WTC11 (cell line): ENCODE results near the gene ITPR1. TPM values are rescaled to one million over a fixed set of nuclear protein-coding genes. Genes with fewer than 3 reads are reported as not detected.

Experiments used
- ATAC-seq: fragments of 200-7000 bp; cut with Tn5 transposase; 2 replicates; pipeline ENCODE4 v1.10.0; 2021; ENCODE audit warnings: mild to moderate bottlenecking, moderate library complexity
- CTCF ChIA-PET: fragments of 300-600 bp; sonication (Branson Sonifier 250); formaldehyde crosslinking; loops from one replicate; lab custom pipeline; 2021; ENCODE audit warnings: antibody characterized with exemption; lab: Charles Lee
- POLR2A ChIA-PET: fragments of 350-600 bp; sonication (Branson Sonifier 250); formaldehyde crosslinking; loops from one replicate; lab custom pipeline; 2021; ENCODE audit warnings: antibody characterized with exemption; lab: Charles Lee
- DNase-seq: peaks from one replicate; pipeline ENCODE4 v3.0.0; 2021; ENCODE audit warnings: low spot score
- H3K27ac Mint-ChIP-seq: 2 replicates; pipeline ENCODE4 v1.8.0; 2021; ENCODE audit warnings: mixed read lengths
- H3K27me3 Mint-ChIP-seq: 2 replicates; pipeline ENCODE4 v1.8.0; 2021; ENCODE audit warnings: low read depth, mild to moderate bottlenecking, moderate library complexity, mixed read lengths
- H3K36me3 Mint-ChIP-seq: 2 replicates; pipeline ENCODE4 v1.8.0; 2021; ENCODE audit warnings: mixed read lengths
- H3K4me1 Mint-ChIP-seq: 2 replicates; pipeline ENCODE4 v1.8.0; 2022; ENCODE audit warnings: mixed read lengths
- H3K4me3 Mint-ChIP-seq: 2 replicates; pipeline ENCODE4 v1.8.0; 2021; ENCODE audit warnings: mild to moderate bottlenecking, moderate library complexity, mixed read lengths
- H3K9me3 Mint-ChIP-seq: 2 replicates; pipeline ENCODE4 v1.8.0; 2021; ENCODE audit warnings: mixed read lengths
- EMX1 ChIP-seq: fragments of 250-450 bp; sonication (Bioruptor Pico); IDR thresholded peaks from 2 replicates; pipeline ENCODE4 v1.8.0; 2021; ENCODE audit warnings: mild to moderate bottlenecking
- GABPB1 ChIP-seq: sonication (generic); formaldehyde crosslinking; IDR thresholded peaks from 2 replicates; pipeline ENCODE4 v1.8.1; 2023; ENCODE audit warnings: mild to moderate bottlenecking, missing genetic modification reagents
- KAT7 ChIP-seq: sonication (generic); formaldehyde crosslinking; IDR thresholded peaks from 2 replicates; pipeline ENCODE4 v1.8.1; 2023; ENCODE audit warnings: missing genetic modification reagents, mild to moderate bottlenecking, borderline replicate concordance
- NFE2L1 ChIP-seq: sonication (generic); formaldehyde crosslinking; IDR thresholded peaks from 2 replicates; pipeline ENCODE4 v1.8.1; 2023; ENCODE audit warnings: missing genetic modification reagents
- NFYB ChIP-seq: sonication (generic); formaldehyde crosslinking; conservative IDR thresholded peaks from 2 replicates; pipeline ENCODE4 v1.8.0; 2022; ENCODE audit warnings: low read depth, missing genetic modification reagents
- NR2C2 ChIP-seq: sonication (generic); formaldehyde crosslinking; IDR thresholded peaks from 2 replicates; pipeline ENCODE4 v1.8.0; 2022; ENCODE audit warnings: mild to moderate bottlenecking, missing genetic modification reagents
- RELA ChIP-seq: sonication (generic); formaldehyde crosslinking; IDR thresholded peaks from 2 replicates; pipeline ENCODE4 v1.8.1; 2022; ENCODE audit warnings: missing genetic modification reagents, mild to moderate bottlenecking, borderline replicate concordance
- RORB ChIP-seq: fragments of 250-450 bp; sonication (Bioruptor Pico); IDR thresholded peaks from 2 replicates; pipeline ENCODE4 v1.9.0; 2021; ENCODE audit warnings: mild to moderate bottlenecking
- ZNF671 ChIP-seq: fragments of 250-450 bp; sonication (Bioruptor Pico); IDR thresholded peaks from 2 replicates; pipeline ENCODE4 v1.8.0; 2021; ENCODE audit warnings: mild to moderate bottlenecking
- total RNA-seq: library from RNA; stranded (reverse); gene quantifications from 3 replicates; pipeline ENCODE4 v1.2.3, GENCODE V29; 2021
- TF ChIP-seq, protein P1 (sequence below): sonication (generic); formaldehyde crosslinking; IDR thresholded peaks from 2 replicates; pipeline ENCODE4 v1.8.0; 2022; ENCODE audit warnings: mild to moderate bottlenecking, missing genetic modification reagents
- TF ChIP-seq, protein P2 (sequence below): sonication (generic); formaldehyde crosslinking; IDR thresholded peaks from 2 replicates; pipeline ENCODE4 v1.8.1; 2023; ENCODE audit warnings: mild to moderate bottlenecking, missing genetic modification reagents
- TF ChIP-seq, protein P3 (sequence below): fragments of 200-600 bp; IDR thresholded peaks from 2 replicates; pipeline ENCODE4 v1.8.0; 2022; ENCODE audit warnings: antibody characterized with exemption
- TF ChIP-seq, protein P4 (sequence below): sonication (generic); formaldehyde crosslinking; IDR thresholded peaks from 2 replicates; pipeline ENCODE4 v1.8.1; 2023; ENCODE audit warnings: mild to moderate bottlenecking, missing genetic modification reagents, moderate library complexity
- TF ChIP-seq, protein P5 (sequence below): sonication (generic); formaldehyde crosslinking; conservative IDR thresholded peaks from 2 replicates; pipeline ENCODE4 v1.8.1; 2022; ENCODE audit warnings: mild to moderate bottlenecking, missing genetic modification reagents
- TF ChIP-seq, protein P6 (sequence below): fragments of 250-450 bp; sonication (Bioruptor Pico); IDR thresholded peaks from 2 replicates; pipeline ENCODE4 v1.9.0; 2021; ENCODE audit warnings: mild to moderate bottlenecking, borderline replicate concordance
- TF ChIP-seq, protein P7 (sequence below): fragments of 250-450 bp; sonication (Bioruptor Pico); IDR thresholded peaks from 2 replicates; pipeline ENCODE4 v1.8.0; 2021; ENCODE audit warnings: mild to moderate bottlenecking
- TF ChIP-seq, protein P8 (sequence below): sonication (generic); formaldehyde crosslinking; conservative IDR thresholded peaks from 2 replicates; pipeline ENCODE4 v1.8.1; 2023; ENCODE audit warnings: mild to moderate bottlenecking, low read depth, missing genetic modification reagents, moderate library complexity

The ITPR1 gene
- total RNA-seq, 1 experiment from 2014 or later = 11.8 TPM

DNA sequence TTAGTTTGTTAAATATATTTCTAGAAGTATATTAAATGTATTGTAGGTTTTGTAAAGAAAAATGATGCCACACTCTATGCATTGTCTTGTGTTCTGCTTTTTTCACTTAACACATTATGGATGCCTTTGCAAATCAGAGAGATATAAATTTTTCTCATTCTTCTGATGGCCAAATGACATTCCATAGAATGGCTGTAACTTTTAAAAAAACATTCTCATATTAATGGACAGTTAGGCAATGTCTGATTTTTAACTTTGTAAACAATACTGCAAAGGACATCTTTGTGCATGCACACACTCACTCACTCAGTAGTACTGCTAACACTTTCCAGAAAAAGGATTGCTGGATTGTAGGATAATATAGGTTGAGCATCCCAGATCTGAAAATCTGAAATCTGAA is 195.9 kb downstream of the ITPR1 start (continued):
- TF ChIP-seq, protein P1, sequence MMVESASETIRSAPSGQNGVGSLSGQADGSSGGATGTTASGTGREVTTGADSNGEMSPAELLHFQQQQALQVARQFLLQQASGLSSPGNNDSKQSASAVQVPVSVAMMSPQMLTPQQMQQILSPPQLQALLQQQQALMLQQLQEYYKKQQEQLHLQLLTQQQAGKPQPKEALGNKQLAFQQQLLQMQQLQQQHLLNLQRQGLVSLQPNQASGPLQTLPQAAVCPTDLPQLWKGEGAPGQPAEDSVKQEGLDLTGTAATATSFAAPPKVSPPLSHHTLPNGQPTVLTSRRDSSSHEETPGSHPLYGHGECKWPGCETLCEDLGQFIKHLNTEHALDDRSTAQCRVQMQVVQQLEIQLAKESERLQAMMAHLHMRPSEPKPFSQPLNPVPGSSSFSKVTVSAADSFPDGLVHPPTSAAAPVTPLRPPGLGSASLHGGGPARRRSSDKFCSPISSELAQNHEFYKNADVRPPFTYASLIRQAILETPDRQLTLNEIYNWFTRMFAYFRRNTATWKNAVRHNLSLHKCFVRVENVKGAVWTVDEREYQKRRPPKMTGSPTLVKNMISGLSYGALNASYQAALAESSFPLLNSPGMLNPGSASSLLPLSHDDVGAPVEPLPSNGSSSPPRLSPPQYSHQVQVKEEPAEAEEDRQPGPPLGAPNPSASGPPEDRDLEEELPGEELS (CRISPR knock-in tag) = no peak
- no peak for TF ChIP-seq NR2C2 (CRISPR knock-in tag)
- TF ChIP-seq, protein P2, sequence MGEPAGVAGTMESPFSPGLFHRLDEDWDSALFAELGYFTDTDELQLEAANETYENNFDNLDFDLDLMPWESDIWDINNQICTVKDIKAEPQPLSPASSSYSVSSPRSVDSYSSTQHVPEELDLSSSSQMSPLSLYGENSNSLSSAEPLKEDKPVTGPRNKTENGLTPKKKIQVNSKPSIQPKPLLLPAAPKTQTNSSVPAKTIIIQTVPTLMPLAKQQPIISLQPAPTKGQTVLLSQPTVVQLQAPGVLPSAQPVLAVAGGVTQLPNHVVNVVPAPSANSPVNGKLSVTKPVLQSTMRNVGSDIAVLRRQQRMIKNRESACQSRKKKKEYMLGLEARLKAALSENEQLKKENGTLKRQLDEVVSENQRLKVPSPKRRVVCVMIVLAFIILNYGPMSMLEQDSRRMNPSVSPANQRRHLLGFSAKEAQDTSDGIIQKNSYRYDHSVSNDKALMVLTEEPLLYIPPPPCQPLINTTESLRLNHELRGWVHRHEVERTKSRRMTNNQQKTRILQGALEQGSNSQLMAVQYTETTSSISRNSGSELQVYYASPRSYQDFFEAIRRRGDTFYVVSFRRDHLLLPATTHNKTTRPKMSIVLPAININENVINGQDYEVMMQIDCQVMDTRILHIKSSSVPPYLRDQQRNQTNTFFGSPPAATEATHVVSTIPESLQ (CRISPR knock-in tag) = no peak
- TF ChIP-seq EMX1 (CRISPR knock-in tag) = no peak
- TF ChIP-seq ZNF671 (CRISPR knock-in tag) = no peak
- TF ChIP-seq, protein P3, sequence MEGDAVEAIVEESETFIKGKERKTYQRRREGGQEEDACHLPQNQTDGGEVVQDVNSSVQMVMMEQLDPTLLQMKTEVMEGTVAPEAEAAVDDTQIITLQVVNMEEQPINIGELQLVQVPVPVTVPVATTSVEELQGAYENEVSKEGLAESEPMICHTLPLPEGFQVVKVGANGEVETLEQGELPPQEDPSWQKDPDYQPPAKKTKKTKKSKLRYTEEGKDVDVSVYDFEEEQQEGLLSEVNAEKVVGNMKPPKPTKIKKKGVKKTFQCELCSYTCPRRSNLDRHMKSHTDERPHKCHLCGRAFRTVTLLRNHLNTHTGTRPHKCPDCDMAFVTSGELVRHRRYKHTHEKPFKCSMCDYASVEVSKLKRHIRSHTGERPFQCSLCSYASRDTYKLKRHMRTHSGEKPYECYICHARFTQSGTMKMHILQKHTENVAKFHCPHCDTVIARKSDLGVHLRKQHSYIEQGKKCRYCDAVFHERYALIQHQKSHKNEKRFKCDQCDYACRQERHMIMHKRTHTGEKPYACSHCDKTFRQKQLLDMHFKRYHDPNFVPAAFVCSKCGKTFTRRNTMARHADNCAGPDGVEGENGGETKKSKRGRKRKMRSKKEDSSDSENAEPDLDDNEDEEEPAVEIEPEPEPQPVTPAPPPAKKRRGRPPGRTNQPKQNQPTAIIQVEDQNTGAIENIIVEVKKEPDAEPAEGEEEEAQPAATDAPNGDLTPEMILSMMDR = no peak
- no peak for TF ChIP-seq RORB

DNA sequence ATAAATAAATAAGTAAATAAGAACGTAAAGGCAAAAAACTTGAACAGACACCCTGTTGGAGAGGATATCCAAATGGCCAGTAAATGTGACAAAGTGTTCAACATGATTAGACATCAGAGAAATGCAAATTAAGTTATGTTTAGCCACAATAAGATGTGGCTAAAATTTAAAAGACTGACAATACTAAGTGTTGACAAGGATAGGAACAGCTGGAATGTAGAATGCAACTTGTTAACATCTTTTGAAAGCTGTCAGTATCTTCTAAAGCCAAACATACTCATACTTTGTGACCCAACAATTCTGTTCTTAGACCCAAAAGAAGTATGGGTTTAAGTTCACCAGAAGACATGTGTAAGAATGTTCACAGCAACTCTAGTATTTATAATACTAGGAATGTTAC is 197.1 kb downstream of the ITPR1 start:
- peaks cover 21% of the 10 kb centered on the region for H3K36me3 Mint-ChIP-seq
- no peak overlapping the region for H3K4me3 Mint-ChIP-seq
- ATAC-seq = no peak
- ChIA-PET CTCF (no interaction called here), POLR2A (no interaction called here)
- DNase-seq = no peak
- peaks cover 11% of the 10 kb centered on the region for H3K9me3 Mint-ChIP-seq
- no peak for TF ChIP-seq GABPB1 (CRISPR knock-in tag)
- TF ChIP-seq, protein P4, sequence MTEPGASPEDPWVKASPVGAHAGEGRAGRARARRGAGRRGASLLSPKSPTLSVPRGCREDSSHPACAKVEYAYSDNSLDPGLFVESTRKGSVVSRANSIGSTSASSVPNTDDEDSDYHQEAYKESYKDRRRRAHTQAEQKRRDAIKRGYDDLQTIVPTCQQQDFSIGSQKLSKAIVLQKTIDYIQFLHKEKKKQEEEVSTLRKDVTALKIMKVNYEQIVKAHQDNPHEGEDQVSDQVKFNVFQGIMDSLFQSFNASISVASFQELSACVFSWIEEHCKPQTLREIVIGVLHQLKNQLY (CRISPR knock-in tag) = no peak
- no peaks in the 10 kb centered on the region for H3K27me3 Mint-ChIP-seq
- no peak overlapping the region for H3K27ac Mint-ChIP-seq
- peaks cover 20% of the 10 kb centered on the region for H3K4me1 Mint-ChIP-seq

DNA sequence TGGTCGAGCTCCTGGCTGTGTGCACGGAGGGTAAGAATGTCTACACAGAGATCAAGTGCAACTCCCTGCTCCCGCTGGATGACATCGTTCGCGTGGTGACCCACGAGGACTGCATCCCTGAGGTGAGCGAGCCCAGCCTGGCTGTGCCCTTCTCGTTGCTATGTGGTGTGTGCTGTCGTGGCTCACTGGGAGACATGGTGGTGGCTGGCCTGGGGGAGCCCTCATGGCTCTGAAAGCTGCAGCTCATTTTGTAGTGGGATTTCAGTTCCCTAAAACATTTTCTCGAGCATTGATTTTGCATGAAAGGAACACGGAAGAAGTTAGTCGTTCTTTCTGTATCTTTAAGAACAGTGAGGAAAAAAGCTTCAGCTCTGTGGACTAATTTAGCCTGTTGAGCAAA is 200.5 kb downstream of the ITPR1 start:
- no peak overlapping the region for H3K27ac Mint-ChIP-seq
- DNase-seq = no peak
- ChIA-PET POLR2A (no interaction called here), CTCF (interaction anchor here (1.5 to 1.7 kb wide), 2 partner anchors 10 to 18 kb away, joined by 4 to 5 read pairs; no protein-coding TSS in a partner anchor)
- H3K9me3 Mint-ChIP-seq = peaks cover 7% of the 10 kb centered on the region
- no peaks in the 10 kb centered on the region for H3K27me3 Mint-ChIP-seq
- no peak for ATAC-seq
- H3K36me3 Mint-ChIP-seq = peaks cover 14% of the 10 kb centered on the region
- H3K4me3 Mint-ChIP-seq = no peak overlapping the region
- peaks cover 34% of the 10 kb centered on the region for H3K4me1 Mint-ChIP-seq
- no peak for TF ChIP-seq RELA (CRISPR knock-in tag)
- TF ChIP-seq ZNF671 (CRISPR knock-in tag) = no peak
- TF ChIP-seq, protein P4 (CRISPR knock-in tag) = no peak
- TF ChIP-seq, protein P5, sequence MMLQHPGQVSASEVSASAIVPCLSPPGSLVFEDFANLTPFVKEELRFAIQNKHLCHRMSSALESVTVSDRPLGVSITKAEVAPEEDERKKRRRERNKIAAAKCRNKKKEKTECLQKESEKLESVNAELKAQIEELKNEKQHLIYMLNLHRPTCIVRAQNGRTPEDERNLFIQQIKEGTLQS = no peak
- TF ChIP-seq NFE2L1 (CRISPR knock-in tag) = no peak
- no peak for TF ChIP-seq KAT7 (CRISPR knock-in tag)
- TF ChIP-seq, protein P6, sequence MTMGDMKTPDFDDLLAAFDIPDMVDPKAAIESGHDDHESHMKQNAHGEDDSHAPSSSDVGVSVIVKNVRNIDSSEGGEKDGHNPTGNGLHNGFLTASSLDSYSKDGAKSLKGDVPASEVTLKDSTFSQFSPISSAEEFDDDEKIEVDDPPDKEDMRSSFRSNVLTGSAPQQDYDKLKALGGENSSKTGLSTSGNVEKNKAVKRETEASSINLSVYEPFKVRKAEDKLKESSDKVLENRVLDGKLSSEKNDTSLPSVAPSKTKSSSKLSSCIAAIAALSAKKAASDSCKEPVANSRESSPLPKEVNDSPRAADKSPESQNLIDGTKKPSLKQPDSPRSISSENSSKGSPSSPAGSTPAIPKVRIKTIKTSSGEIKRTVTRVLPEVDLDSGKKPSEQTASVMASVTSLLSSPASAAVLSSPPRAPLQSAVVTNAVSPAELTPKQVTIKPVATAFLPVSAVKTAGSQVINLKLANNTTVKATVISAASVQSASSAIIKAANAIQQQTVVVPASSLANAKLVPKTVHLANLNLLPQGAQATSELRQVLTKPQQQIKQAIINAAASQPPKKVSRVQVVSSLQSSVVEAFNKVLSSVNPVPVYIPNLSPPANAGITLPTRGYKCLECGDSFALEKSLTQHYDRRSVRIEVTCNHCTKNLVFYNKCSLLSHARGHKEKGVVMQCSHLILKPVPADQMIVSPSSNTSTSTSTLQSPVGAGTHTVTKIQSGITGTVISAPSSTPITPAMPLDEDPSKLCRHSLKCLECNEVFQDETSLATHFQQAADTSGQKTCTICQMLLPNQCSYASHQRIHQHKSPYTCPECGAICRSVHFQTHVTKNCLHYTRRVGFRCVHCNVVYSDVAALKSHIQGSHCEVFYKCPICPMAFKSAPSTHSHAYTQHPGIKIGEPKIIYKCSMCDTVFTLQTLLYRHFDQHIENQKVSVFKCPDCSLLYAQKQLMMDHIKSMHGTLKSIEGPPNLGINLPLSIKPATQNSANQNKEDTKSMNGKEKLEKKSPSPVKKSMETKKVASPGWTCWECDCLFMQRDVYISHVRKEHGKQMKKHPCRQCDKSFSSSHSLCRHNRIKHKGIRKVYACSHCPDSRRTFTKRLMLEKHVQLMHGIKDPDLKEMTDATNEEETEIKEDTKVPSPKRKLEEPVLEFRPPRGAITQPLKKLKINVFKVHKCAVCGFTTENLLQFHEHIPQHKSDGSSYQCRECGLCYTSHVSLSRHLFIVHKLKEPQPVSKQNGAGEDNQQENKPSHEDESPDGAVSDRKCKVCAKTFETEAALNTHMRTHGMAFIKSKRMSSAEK (CRISPR knock-in tag) = no peak
- TF ChIP-seq, protein P7, sequence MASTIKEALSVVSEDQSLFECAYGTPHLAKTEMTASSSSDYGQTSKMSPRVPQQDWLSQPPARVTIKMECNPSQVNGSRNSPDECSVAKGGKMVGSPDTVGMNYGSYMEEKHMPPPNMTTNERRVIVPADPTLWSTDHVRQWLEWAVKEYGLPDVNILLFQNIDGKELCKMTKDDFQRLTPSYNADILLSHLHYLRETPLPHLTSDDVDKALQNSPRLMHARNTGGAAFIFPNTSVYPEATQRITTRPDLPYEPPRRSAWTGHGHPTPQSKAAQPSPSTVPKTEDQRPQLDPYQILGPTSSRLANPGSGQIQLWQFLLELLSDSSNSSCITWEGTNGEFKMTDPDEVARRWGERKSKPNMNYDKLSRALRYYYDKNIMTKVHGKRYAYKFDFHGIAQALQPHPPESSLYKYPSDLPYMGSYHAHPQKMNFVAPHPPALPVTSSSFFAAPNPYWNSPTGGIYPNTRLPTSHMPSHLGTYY (CRISPR knock-in tag) = no peak
- TF ChIP-seq NFYB (CRISPR knock-in tag) = no peak
- no peak for TF ChIP-seq EMX1 (CRISPR knock-in tag)
- TF ChIP-seq, protein P8, sequence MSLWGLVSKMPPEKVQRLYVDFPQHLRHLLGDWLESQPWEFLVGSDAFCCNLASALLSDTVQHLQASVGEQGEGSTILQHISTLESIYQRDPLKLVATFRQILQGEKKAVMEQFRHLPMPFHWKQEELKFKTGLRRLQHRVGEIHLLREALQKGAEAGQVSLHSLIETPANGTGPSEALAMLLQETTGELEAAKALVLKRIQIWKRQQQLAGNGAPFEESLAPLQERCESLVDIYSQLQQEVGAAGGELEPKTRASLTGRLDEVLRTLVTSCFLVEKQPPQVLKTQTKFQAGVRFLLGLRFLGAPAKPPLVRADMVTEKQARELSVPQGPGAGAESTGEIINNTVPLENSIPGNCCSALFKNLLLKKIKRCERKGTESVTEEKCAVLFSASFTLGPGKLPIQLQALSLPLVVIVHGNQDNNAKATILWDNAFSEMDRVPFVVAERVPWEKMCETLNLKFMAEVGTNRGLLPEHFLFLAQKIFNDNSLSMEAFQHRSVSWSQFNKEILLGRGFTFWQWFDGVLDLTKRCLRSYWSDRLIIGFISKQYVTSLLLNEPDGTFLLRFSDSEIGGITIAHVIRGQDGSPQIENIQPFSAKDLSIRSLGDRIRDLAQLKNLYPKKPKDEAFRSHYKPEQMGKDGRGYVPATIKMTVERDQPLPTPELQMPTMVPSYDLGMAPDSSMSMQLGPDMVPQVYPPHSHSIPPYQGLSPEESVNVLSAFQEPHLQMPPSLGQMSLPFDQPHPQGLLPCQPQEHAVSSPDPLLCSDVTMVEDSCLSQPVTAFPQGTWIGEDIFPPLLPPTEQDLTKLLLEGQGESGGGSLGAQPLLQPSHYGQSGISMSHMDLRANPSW = no peak
